22Rv1 (cell line): Measurements from ENCODE around the gene CMIP.

Experiments used
- CTCF ChIP-seq: fragments of 450-650 bp; IDR thresholded peaks from 2 replicates; pipeline ENCODE4 v1.5.1; 2017; ENCODE audit warnings: mild to moderate bottlenecking
- ZFX ChIP-seq: fragments of 450-650 bp; IDR thresholded peaks from 2 replicates; pipeline ENCODE4 v1.6.1; 2017; ENCODE audit warnings: antibody characterized with exemption, borderline replicate concordance

- no peak for TF ChIP-seq CTCF
- no peak for TF ChIP-seq ZFX
These were observed 196.9 kb downstream of the CMIP start for GRCh38 chr16:81641395-81642106.
